GM21786 (cell line): Measurements from ENCODE around the gene MALRD1.
"Not testable (repeated sequence)": the region's sequence is repeated elsewhere in the genome, so short reads cannot be mapped to it uniquely, and the experiment has no call there.

Experiments
- ATAC-seq: cut with Tn5 transposase; IDR thresholded peaks from one replicate; pipeline ENCODE4 v1.9.1; 2021; ENCODE audit not compliant: unreplicated experiment

MALRD1 gene

DNA sequence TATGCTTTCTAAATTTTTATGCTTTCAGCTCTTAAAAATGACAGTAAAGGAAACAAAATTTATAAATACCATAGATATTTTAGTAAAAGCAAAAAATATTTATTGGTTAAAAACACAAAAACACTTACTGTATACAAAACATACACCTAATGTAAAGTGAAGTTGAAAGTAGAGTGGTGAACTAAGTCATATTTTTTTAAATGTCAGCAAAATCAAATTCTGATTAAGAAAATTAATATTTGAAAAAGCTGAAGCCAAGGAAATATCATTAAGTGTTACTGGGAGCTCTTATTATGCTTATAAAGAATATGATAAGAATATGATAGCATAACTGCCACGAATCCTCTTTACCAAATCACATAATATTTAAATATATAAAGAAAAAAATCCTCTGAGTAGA is 702.4 kb downstream of the MALRD1 start:
- no peak for ATAC-seq

DNA sequence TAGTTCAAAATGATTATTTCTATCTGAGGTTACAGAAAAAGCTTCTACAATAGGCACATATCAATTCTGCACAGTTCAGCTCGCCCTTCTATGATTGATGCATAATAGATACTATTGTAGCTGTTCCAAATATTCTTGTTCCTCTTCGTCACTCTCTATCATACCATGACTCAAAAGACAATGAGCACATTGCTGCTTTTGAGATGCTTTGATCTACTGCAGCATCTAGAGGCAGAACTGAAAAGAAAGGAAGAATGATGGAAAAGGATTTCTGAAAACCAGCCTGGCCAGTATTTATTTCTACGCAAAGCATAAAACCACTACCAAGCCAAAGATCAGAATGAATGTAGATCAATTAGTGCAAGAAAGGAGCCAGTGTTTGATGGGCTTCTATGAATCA is 708.3 kb downstream of the MALRD1 start:
- no peak for ATAC-seq

DNA sequence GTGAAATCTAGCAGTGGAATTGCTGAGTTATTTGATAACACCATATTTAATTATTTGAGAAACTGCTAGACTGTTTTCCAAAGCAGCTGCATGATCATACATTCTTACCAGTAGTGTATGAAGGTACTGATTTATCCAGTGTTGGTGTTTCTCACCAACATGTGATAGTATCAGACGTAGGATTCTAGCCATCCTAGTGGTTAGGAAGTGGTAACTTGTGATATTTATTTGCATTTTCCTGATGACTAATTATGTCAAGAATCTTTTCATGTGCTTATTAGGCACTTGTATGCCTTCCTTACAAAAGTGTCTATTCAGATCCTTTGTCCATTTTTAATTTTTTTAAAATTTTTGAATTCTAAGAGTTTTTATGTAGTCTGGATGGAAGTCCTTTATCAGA is 713.4 kb downstream of the MALRD1 start:
- no peak for ATAC-seq

DNA sequence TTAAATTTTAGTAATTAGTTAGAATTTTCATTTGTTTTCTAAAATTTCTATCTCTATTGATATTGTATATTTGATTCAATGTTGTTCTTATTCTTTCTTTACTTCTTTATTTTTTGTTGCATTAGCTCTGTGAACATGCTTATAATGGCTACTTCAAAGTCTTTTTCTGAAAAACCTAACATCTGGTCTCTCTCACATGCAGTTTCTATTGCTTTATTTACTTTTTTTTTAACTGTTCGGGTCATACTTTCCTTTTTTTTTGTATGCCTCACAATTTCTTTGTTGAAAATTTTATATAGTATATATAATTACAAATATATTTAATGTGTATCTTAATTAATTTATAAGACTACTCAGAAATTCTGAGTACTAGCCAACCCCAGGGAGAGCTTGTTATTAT is 715.5 kb downstream of the MALRD1 start:
- no peak for ATAC-seq

DNA sequence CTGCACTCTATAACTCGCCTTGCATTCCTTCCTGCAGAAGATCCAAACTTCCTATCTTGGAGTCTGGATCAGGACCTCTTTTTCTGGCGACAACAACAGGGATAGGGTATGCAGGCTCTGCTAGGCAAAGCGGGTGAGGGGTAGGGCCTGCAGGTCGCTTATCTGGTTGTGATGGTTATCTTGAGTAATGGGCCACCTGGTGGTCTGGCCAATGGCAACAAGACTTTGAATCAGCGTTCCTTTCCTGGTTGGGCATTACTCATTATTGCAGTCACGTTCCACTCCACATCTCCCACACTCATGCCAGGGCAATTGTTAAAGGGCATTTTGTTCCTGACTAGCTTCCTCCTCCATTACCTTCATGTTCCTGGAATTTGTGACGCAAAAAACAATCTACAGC is 719.3 kb downstream of the MALRD1 start:
- ATAC-seq, result no peak

DNA sequence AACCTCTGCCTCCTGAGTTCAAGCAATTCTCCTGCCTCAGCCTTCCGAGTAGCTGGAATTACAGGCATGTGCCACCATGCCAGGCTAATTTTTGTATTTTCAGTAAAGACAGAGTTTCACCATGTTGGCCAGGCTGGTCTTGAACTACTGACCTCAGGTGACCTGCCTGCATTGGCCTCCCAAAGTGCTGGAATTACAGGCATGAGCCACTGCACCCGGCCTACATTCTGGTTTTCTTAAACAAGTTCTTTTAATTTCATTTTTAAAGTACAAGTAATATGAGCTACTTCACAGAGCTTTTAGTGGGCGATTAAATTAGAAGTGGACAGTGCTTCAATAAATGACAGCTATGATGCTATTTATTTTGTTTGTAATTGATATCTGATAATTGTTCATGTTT is 721.2 kb downstream of the MALRD1 start:
- not testable (repeated sequence) for ATAC-seq

DNA sequence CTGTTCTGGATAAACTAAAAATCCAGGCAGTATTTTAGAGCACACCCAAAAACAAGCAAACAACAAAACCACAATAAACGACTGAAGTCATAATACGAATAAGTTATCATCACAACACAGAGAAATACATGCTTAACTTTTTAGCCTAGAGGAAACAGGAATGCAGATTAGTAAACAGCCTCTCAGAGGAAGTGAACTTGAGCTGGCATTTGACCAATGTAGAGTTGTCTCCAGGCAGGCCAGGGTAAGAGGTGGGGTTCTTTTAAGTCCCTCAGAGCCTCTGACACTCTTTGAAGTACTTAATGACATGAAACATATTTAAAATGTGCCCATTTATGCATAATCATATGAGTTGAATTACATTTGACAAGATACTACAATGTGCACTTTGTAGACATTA is 724.4 kb downstream of the MALRD1 start:
- no peak for ATAC-seq

DNA sequence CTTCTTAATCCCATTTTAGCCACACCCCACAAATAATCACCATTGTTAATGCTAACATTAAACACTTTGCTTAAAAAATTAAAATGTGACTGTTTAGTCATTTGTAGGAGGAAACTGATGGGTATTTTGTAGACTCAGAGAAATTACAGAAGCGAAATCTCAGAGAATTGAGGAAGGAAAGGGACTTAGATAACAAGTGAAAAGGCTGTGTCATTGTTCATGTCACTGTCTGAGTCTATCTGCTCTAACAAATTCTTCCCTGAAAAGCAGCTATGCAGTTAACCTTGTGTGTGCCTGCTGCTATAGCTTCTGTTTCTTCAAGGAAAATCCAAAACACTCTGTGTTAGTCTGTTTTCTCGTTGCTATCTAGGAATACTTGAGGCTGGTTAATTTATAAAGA is 726.7 kb downstream of the MALRD1 start:
- no peak for ATAC-seq

DNA sequence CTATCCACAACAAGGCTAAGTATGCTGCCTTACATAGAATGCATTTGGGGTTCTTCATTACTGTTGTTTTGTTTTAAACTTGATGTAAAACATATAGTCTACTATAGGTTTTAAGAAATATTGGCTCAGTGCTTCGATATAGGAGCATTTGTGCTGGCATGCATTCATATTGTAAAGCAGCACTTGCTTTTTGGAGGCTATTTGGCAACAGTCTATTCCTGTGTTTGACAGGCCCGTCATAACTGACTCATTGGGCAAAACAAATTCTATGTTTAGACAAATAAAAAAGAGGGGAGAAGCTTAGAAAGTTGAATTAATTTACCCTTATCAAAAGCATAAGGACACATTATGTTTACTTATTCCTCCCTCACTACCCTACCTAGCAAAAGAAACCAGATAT is 729.2 kb downstream of the MALRD1 start:
- ATAC-seq, result no peak

DNA sequence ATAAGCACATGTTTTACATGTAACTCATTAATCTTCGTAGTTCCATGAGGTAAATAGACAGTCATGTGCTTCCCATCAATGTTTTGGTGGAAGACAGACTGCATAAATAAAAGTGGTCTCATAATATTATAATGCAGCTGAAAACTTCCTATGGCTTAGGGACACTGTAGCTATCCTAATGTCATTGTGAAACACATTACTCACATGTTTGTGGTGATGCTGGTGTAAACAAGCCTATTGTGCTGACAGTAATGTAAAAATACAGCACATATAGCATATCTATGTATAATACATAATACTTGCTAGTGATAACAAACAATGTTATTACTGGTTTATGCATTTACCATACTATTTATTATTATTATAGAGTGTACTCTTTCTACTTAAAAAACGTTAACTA is 730.4 kb downstream of the MALRD1 start:
- no peak for ATAC-seq

DNA sequence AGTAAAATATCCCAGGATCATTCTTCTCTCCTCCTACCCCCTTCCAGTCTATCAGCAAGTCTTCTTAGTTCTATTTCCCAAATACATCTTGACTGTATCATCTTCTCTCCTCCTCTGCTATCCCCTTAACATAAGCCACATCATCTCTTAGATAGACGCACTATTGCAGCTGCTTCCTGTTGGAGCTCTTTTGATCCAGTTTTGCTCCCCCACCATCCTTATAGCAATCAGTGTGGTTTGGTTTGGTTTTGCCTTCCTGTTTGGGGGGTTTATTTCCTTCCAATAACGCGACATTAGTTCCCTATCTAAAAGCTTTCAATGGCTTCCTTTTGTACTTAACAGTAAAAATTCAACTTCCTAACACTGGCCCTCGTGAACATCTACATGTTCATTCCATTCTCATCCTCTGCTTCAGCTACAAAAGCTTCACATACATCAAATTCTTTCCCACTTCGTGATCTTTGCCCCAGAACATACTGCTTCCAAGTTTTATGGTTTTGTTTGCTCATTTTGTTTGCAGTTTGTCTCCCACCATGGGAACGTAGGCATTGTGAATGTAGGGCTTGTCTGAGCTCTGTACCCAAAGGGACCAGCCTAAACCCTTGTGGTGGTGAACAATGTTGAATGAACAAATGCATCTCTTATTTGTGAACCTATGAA is 734.0 kb downstream of the MALRD1 start:
- no peak for ATAC-seq

DNA sequence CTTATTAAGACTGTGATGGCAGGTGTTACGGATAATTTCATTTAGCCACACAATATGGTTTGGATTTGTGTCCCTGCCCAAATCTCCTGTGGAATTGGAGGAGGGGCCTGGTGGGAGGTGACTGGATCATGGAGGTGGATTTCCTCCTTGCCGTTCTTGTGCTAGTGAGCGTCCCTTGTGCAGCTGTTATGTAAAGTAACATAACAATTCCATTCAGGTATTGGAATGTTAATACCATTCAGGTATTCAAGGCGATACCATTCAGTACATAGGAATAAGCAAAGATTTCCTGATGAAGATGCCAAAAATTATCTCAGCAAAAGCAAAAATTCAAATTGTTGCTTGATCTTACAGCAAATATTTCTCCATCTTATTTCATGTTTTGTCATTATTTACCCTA is 735.1 kb downstream of the MALRD1 start:
- ATAC-seq, result no peak
